A549 (cell line): ENCODE measurements around the gene GNB5. TPM values are rescaled to one million over a fixed set of nuclear protein-coding genes. Genes with fewer than 3 reads are reported as not detected.

ENCODE experiments used
- ATAC-seq, 2 experiments: fragments of 200-7000 bp in 1 of 2; fragments of >200 bp in 1 of 2; cut with Nextera tagmentation in 1 of 2; cut with Tn5 transposase in 1 of 2; 3 replicates each; pipeline versions ENCODE4 v1.8.0 to v1.9.1; 2018 to 2020; ENCODE audit warnings: mild to moderate bottlenecking in 1 of 2, moderate library complexity in 1 of 2
- CTCF ChIA-PET: fragments of 300-600 bp; sonication (Branson Sonifier 250); formaldehyde crosslinking; extraction: SDS; loops from one replicate; lab custom pipeline; 2021; ENCODE audit warnings: antibody characterized with exemption, inconsistent platforms; lab: Yijun Ruan, JAX
- POLR2A ChIA-PET: fragments of 350-600 bp; formaldehyde crosslinking; extraction: SDS; loops from one replicate; lab custom pipeline; 2021; ENCODE audit warnings: antibody characterized with exemption, inconsistent platforms; lab: Yijun Ruan, JAX
- DNase-seq, 2 experiments: peaks; one replicate each; pipeline versions ENCODE4 v3.0.0 to v3.0.0-alpha.2; 2011 to 2016; ENCODE audit warnings: low read depth in 1 of 2, low spot score in 1 of 2
- FAIRE-seq: peaks from 2 replicates; lab custom pipeline; 2011; peaks lifted over from hg19 to GRCh38; lab: Jason Lieb, UNC
- H3K27ac ChIP-seq, 2 experiments: fragments of >200 bp; sonication (Bioruptor Twin); formaldehyde crosslinking; 3 replicates each; pipeline ENCODE4 v1.5.1; 2016 to 2017
- H3K4me1 ChIP-seq: fragments of >200 bp; sonication (Bioruptor Twin); formaldehyde crosslinking; 3 replicates; pipeline ENCODE4 v1.6.1; 2016
- H3K4me2 ChIP-seq: fragments of >200 bp; sonication (Bioruptor Twin); formaldehyde crosslinking; 3 replicates; pipeline ENCODE4 v1.6.1; 2016
- H3K4me3 ChIP-seq: fragments of >200 bp; sonication (Bioruptor Twin); formaldehyde crosslinking; 3 replicates; pipeline ENCODE4 v1.5.1; 2016
- H3K9me3 ChIP-seq: fragments of >200 bp; sonication (Bioruptor Twin); formaldehyde crosslinking; 3 replicates; pipeline ENCODE4 v1.6.1; 2016
- ATOH8 ChIP-seq: fragments of 250-450 bp; sonication (Bioruptor Pico); IDR thresholded peaks from 2 replicates; pipeline ENCODE4 v1.5.0; 2020; ENCODE audit warnings: low read depth, mild to moderate bottlenecking, moderate library complexity
- CEBPB ChIP-seq, 2 experiments: fragments of >200 bp in 1 of 2; sonication (Bioruptor Twin) in 1 of 2; formaldehyde crosslinking in 1 of 2; IDR thresholded peaks; 2 replicates each; pipeline ENCODE4 v1.6.1; 2012 to 2016
- CHD4 ChIP-seq: fragments of 200-600 bp; sonication (generic); IDR thresholded peaks from 2 replicates; pipeline ENCODE4 v1.6.1; 2016; ENCODE audit warnings: antibody characterized with exemption, mild to moderate bottlenecking, borderline replicate concordance
- EHMT2 ChIP-seq: fragments of 200-600 bp; sonication (generic); IDR thresholded peaks from 2 replicates; pipeline ENCODE4 v1.6.1; 2016; ENCODE audit warnings: antibody characterized with exemption, low read depth, mild to moderate bottlenecking, moderate library complexity
- EP300 ChIP-seq, 2 experiments: fragments of >200 bp; sonication (Bioruptor Twin); formaldehyde crosslinking; IDR thresholded peaks; 2 replicates in 1 of 2; 3 replicates in 1 of 2; pipeline ENCODE4 v1.6.1; 2016 to 2017
- ESRRA ChIP-seq: fragments of 150-350 bp; IDR thresholded peaks from 2 replicates; pipeline ENCODE4 v1.6.1; 2014; ENCODE audit warnings: mild to moderate bottlenecking, low read length, borderline replicate concordance
- FOSB ChIP-seq: fragments of 250-450 bp; sonication (Bioruptor Pico); IDR thresholded peaks from 2 replicates; pipeline ENCODE4 v1.5.0; 2020; ENCODE audit warnings: mild to moderate bottlenecking, moderate library complexity
- FOSL2 ChIP-seq, 2 experiments: fragments of 450-650 bp in 1 of 2; fragments of >200 bp in 1 of 2; sonication (Bioruptor Twin) in 1 of 2; formaldehyde crosslinking; IDR thresholded peaks; 2 replicates each; pipeline versions ENCODE4 v1.5.0 to v1.6.1; 2016 to 2020; ENCODE audit warnings: mild to moderate bottlenecking in 1 of 2, moderate library complexity in 1 of 2
- FOXS1 ChIP-seq: fragments of 250-450 bp; sonication (Bioruptor Pico); IDR thresholded peaks from 2 replicates; pipeline ENCODE4 v1.5.0; 2020; ENCODE audit warnings: mild to moderate bottlenecking, moderate library complexity
- GATA3 ChIP-seq: IDR thresholded peaks from 2 replicates; pipeline ENCODE4 v1.6.1; 2012; ENCODE audit warnings: borderline replicate concordance
- HDAC2 ChIP-seq: fragments of 200-600 bp; sonication (generic); IDR thresholded peaks from 2 replicates; pipeline ENCODE4 v1.6.1; 2016
- HOXB13 ChIP-seq: fragments of 250-450 bp; sonication (Bioruptor Pico); IDR thresholded peaks from 2 replicates; pipeline ENCODE4 v1.5.0; 2020; ENCODE audit warnings: low read depth, mild to moderate bottlenecking, moderate library complexity
- HOXB5 ChIP-seq: fragments of 250-450 bp; sonication (Bioruptor Pico); IDR thresholded peaks from 2 replicates; pipeline ENCODE4 v1.5.0; 2020; ENCODE audit warnings: mild to moderate bottlenecking, moderate library complexity
- JUN ChIP-seq, 2 experiments: fragments of >200 bp; sonication (Bioruptor Twin); formaldehyde crosslinking; IDR thresholded peaks; 2 replicates in 1 of 2; 3 replicates in 1 of 2; pipeline ENCODE4 v1.6.1; 2016 to 2017
- JUNB ChIP-seq: fragments of >200 bp; sonication (Bioruptor Twin); formaldehyde crosslinking; IDR thresholded peaks from 2 replicates; pipeline ENCODE4 v1.6.1; 2016
- MAFK ChIP-seq: fragments of 450-650 bp; IDR thresholded peaks from 2 replicates; pipeline ENCODE4 v1.6.1; 2014; ENCODE audit not compliant: partially characterized antibody
- PBX3 ChIP-seq: IDR thresholded peaks from 2 replicates; pipeline ENCODE4 v1.6.1; 2012
- POLR2A ChIP-seq: IDR thresholded peaks from 2 replicates; pipeline ENCODE4 v1.6.1; 2012; ENCODE audit warnings: mild to moderate bottlenecking, low read length
- RAD21 ChIP-seq, 2 experiments: fragments of >200 bp in 1 of 2; sonication (Bioruptor Twin) in 1 of 2; formaldehyde crosslinking in 1 of 2; IDR thresholded peaks in 1 of 2; conservative IDR thresholded peaks in 1 of 2; 2 replicates in 1 of 2; 3 replicates in 1 of 2; pipeline ENCODE4 v1.6.1; 2012 to 2018; ENCODE audit warnings: inconsistent platforms in 1 of 2
- RCOR1 ChIP-seq: fragments of 150-350 bp; IDR thresholded peaks from 2 replicates; pipeline ENCODE4 v1.6.1; 2014; ENCODE audit warnings: antibody characterized with exemption, low read length, low read depth
- SMC3 ChIP-seq: fragments of >200 bp; sonication (Bioruptor Twin); formaldehyde crosslinking; IDR thresholded peaks from 3 replicates; pipeline ENCODE4 v1.6.1; 2018; ENCODE audit warnings: inconsistent platforms
- TFCP2L1 ChIP-seq: fragments of 250-450 bp; sonication (Bioruptor Pico); IDR thresholded peaks from 2 replicates; pipeline ENCODE4 v1.5.0; 2021; ENCODE audit warnings: mild to moderate bottlenecking
- USF2 ChIP-seq: fragments of 450-650 bp; IDR thresholded peaks from 2 replicates; pipeline ENCODE4 v1.6.1; 2014; ENCODE audit warnings: antibody characterized with exemption
- ZC3H11A ChIP-seq: fragments of 450-650 bp; IDR thresholded peaks from 2 replicates; pipeline ENCODE4 v1.6.1; 2014; ENCODE audit warnings: antibody characterized with exemption, mild to moderate bottlenecking
- WGBS: methylation state at CpG from one replicate; pipeline ENCODE4 v1.1.6; 2017; ENCODE audit errors: missing lambda C conversion rate; 5-methylcytosine and 5-hydroxymethylcytosine counted together
- polyA plus RNA-seq, 4 experiments: library from polyadenylated mRNA; depleted of rRNA in 3 of 4; stranded (reverse); fragments of >200 nt; fragmentation: RNase III in 1 of 4; extraction: RNeasy Plus Mini Kit Qiagen cat#74134 plus additional on column Dnase treatment in 1 of 4; gene quantifications; 2 replicates in 3 of 4; 3 replicates in 1 of 4; pipeline ENCODE4 v1.2.3, GENCODE V29; 2011 to 2017
- TF ChIP-seq, protein P1 (sequence below): IDR thresholded peaks from 2 replicates; pipeline ENCODE4 v1.6.1; 2012
- TF ChIP-seq, protein P2 (sequence below): fragments of 150-350 bp; IDR thresholded peaks from 2 replicates; pipeline ENCODE4 v1.6.1; 2014; ENCODE audit warnings: low read depth, mild to moderate bottlenecking, low read length

GNB5 gene
- polyA plus RNA-seq, 2 of the 4 experiments (the other 2 are of a cell fraction) = 57.2 to 67.5 TPM

GRCh38 chr15:52093539-52094510 is 97.4 kb downstream of the GNB5 start:
- Histone ChIP-seq H3K4me1 (peaks cover 43% of the 10 kb centered on the region), H3K27ac (peak overlapping the region; percentile 83 to 91), H3K4me2 (peak overlapping the region; percentile 67), H3K4me3 (no peak overlapping the region), H3K9me3 (peaks cover 14% of the 10 kb centered on the region; the same call in 2 of the 3 replicates)
- CTCF ChIA-PET = interaction anchor here (0.9 to 1.9 kb wide), 7 partner anchors 15 to 107 kb away, joined by 3 to 15 read pairs (median 4); no protein-coding TSS in a partner anchor
- ATAC-seq = peak; percentile 81 to 84
- 37% methylated on average over 12 of the region's 12 CpGs for WGBS
- peak; percentile 90 for FAIRE-seq
- DNase-seq = peak; percentile 46 to 86
- POLR2A ChIA-PET = interaction anchor here (1.0 kb wide), 1 partner anchor 86 kb away, joined by 4 read pairs; no protein-coding TSS in a partner anchor
- TF ChIP-seq JUNB = peak; percentile 79
- peak; percentile 82; the same call in 1 of the 2 replicates for TF ChIP-seq GATA3
- peak in 1 of 2 experiments; percentile 19; a peak in 3 of 5 replicates for TF ChIP-seq RAD21 (conservative IDR thresholded peaks at IDR 0.05 in 1 of 2, IDR thresholded peaks at IDR 0.05 in 1 of 2)
- TF ChIP-seq USF2 = no peak
- TF ChIP-seq CHD4 = no peak
- TF ChIP-seq, protein P1, sequence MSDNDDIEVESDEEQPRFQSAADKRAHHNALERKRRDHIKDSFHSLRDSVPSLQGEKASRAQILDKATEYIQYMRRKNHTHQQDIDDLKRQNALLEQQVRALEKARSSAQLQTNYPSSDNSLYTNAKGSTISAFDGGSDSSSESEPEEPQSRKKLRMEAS = peak; percentile 86
- TF ChIP-seq SMC3 = 0 out of 3 replicates have a peak, but pooled peaks have one; percentile 28
- TF ChIP-seq JUN (IDR thresholded peaks at IDR 0.05) = peak in 1 of 2 experiments; percentile 73; a peak in 3 of 5 replicates
- TF ChIP-seq TFCP2L1 (CRISPR knock-in tag) = 0 out of 2 replicates have a peak, but pooled peaks have one; percentile 12
- TF ChIP-seq, protein P2, sequence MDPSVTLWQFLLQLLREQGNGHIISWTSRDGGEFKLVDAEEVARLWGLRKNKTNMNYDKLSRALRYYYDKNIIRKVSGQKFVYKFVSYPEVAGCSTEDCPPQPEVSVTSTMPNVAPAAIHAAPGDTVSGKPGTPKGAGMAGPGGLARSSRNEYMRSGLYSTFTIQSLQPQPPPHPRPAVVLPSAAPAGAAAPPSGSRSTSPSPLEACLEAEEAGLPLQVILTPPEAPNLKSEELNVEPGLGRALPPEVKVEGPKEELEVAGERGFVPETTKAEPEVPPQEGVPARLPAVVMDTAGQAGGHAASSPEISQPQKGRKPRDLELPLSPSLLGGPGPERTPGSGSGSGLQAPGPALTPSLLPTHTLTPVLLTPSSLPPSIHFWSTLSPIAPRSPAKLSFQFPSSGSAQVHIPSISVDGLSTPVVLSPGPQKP = no peak
- peak; percentile 95 for TF ChIP-seq MAFK
- TF ChIP-seq FOXS1 (CRISPR knock-in tag) = peak; percentile 68; the same call in 1 of the 2 replicates
- peak; percentile 9; the same call in 1 of the 2 replicates for TF ChIP-seq ZC3H11A
- no peak for TF ChIP-seq FOSB (CRISPR knock-in tag)
- peak; percentile 27 for TF ChIP-seq HOXB5 (CRISPR knock-in tag)
- no peak for TF ChIP-seq POLR2A
- TF ChIP-seq FOSL2 (IDR thresholded peaks at IDR 0.05) = peak; percentile 37
- TF ChIP-seq FOSL2 (CRISPR knock-in tag; IDR thresholded peaks at IDR 0.05) = peak; percentile 72
- peak; percentile 93 for TF ChIP-seq ATOH8 (CRISPR knock-in tag)
- peak; percentile 54; the same call in 1 of the 2 replicates for TF ChIP-seq HOXB13
- no peak for TF ChIP-seq PBX3
- no peak for TF ChIP-seq RCOR1
- no peak for TF ChIP-seq HDAC2
- peak in 1 of 2 experiments; percentile 74; a peak in 2 of 4 replicates for TF ChIP-seq CEBPB (IDR thresholded peaks at IDR 0.05)
- TF ChIP-seq EP300 (IDR thresholded peaks at IDR 0.05) = peak; percentile 63 to 79; a peak in 2 of 5 replicates
- peak; percentile 73 for TF ChIP-seq ESRRA
- TF ChIP-seq EHMT2 = no peak
